ENCODE measurements around the gene SEPTIN1.
"Not testable (repeated sequence)": the region's sequence is repeated elsewhere in the genome, so short reads cannot be mapped to it uniquely, and the experiment has no call there.

The SEPTIN1 gene

GRCh38 chr16:30341971-30342370, 40.4 kb downstream of the SEPTIN1 start:
- not testable (repeated sequence) for DNase-seq (ENCODE audit: low read depth)

- DNase-seq (ENCODE audit: low read depth): no peak
Observed at GRCh38 chr16:30340621-30341020, 41.7 kb downstream of the SEPTIN1 start.

- not testable (repeated sequence) for DNase-seq (ENCODE audit: low read depth)
Observed at GRCh38 chr16:30338715-30339114, 43.6 kb downstream of the SEPTIN1 start.

GRCh38 chr16:30337964-30338357, 44.4 kb downstream of the SEPTIN1 start:
- DNase-seq (ENCODE audit: low read depth): not testable (repeated sequence)

- peak; percentile 41 for DNase-seq (ENCODE audit: low read depth)
Observed at GRCh38 chr16:30335598-30336474, 46.5 kb downstream of the SEPTIN1 start.

GRCh38 chr16:30335028-30335597, 47.2 kb downstream of the SEPTIN1 start:
- DNase-seq (ENCODE audit: low read depth): peak; percentile 65

- peak; percentile 70 for DNase-seq (ENCODE audit: low read depth)
Observed at GRCh38 chr16:30334473-30334989, 47.8 kb downstream of the SEPTIN1 start.

Data from amniotic epithelial cell (primary cell).